ENCODE data around the gene SAPCD2.

SAPCD2 gene

GRCh38 chr9:137016436-137016835 is 53.9 kb downstream of the SAPCD2 start:
- DNase-seq, result no peak

GRCh38 chr9:137015976-137016375 is 54.4 kb downstream of the SAPCD2 start:
- DNase-seq, result no peak

- no peak for DNase-seq
Measured at GRCh38 chr9:137015540-137015930, 54.8 kb downstream of the SAPCD2 start.

- no peak for DNase-seq
Measured at GRCh38 chr9:137014776-137015539, 55.4 kb downstream of the SAPCD2 start.

GRCh38 chr9:137014166-137014565 is 56.2 kb downstream of the SAPCD2 start:
- no peak for DNase-seq

- DNase-seq, result no peak
Measured at GRCh38 chr9:137013571-137013940, 56.8 kb downstream of the SAPCD2 start.

- DNase-seq, result no peak
Measured at GRCh38 chr9:137012694-137013570, 57.4 kb downstream of the SAPCD2 start.
